ENCODE results near the gene SLC9A9.

DNA sequence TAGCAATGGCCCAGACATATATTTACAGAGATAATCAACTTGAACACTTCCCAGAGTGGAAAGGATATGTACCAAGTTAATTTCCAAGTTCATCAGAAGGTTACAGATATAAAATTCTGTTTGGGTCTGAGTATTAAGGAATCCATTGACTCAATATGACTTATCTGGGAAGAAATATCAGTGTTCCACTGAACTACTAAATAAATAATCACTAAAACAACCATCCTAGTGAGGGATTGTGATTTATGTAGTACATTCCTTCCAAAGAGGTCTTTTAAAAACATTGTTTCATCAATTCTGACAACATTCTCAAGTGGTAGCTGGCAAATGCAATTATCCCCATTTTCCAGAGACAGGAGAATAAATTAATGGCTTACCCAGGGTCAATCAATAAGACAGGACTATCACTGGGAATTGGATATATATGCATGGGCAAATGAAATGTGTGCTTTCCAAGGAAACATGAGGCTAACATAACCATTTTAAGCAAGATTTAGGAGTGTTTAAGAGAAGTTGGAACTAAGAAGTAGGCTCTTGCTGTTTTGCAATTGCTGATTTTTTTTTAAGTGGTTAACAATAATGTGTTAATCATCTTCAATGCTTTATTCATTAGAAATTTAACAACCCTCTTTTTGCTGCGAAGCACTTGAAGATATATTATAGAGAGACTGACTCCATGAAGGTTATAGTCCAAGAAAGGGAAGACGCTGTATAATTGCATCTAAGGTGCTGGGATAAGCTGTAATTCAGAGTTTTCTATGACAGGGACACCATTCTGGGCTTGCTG is 37.9 kb downstream of the SLC9A9 start:
- TF ChIP-seq CTCF (IDR thresholded peaks at IDR 0.05) = no peak
- no peak for TF ChIP-seq POLR2A (IDR thresholded peaks at IDR 0.05)

Data from right lobe of liver (tissue), 4 donors.